ENCODE results near the gene NR1D2. TPM values are rescaled to one million over a fixed set of nuclear protein-coding genes. Genes with fewer than 3 reads are reported as not detected.

The NR1D2 gene
- polyA plus RNA-seq, 1 donor from 2014 or later, result 12.9 TPM

DNA sequence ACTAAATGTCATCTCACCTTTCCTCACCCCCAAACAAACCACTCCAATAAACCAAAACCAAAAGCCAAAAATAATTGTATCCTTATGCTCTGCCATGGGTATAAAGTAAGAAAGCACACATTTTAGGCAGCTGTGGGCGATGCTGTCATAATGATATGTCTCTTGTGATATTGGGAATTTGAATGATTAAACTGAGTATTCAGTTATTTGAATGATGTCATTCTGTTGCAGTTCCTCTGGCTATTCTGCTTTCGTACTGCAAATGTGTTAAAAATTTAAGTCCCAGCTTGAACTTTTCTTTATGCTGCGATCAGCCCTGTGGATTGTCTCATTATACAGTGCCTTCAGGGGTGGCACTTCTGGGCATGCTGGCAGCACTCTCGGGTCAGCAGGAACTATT lies 10.8 kb upstream of the NR1D2 start (continued):
- TF ChIP-seq EZH2 (IDR thresholded peaks at IDR 0.05; ENCODE audit: borderline replicate concordance, insufficient read depth, low read length, poor library complexity, severe bottlenecking), result no peak

DNA sequence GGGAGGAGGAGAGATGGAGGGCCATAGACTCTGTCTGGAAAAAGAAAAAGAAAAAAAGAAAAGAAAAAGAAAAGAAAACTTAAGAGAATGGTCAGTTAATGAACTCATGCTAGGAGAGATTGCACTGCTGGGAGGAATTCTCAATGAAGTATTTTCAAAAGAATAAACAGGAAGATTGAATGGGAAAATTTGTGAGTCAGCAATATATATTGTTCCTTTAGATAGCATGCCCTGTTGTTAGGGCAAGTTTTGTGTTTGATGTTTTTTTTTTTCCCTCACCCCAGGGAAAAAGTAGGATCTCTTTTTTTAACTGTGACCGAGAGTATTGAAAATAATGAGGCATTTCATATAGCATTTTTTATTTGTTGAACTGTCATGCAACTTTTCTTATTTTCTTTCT lies 7.8 kb upstream of the NR1D2 start:
- Histone ChIP-seq H3K36me3 (ENCODE audit: insufficient read depth, low read length) (no peaks in the 10 kb centered on the region), H2AFZ (ENCODE audit: low read depth, low read length) (no peak overlapping the region), H3F3A (ENCODE audit: insufficient read depth, low read length, poor library complexity, severe bottlenecking) (no peaks in the 10 kb centered on the region), H3K27me3 (ENCODE audit: insufficient read depth, low read depth, low read length) (no peaks in the 10 kb centered on the region), H3K9me3 (ENCODE audit: low read length) (no peaks in the 10 kb centered on the region), H3K4me3 (ENCODE audit: low read length) (no peak overlapping the region), H3K27ac (ENCODE audit: low read length) (no peak overlapping the region), H3K9me2 (ENCODE audit: insufficient read depth, low read length) (no peaks in the 10 kb centered on the region), H3K9ac (ENCODE audit: low read length) (no peak overlapping the region), H4K20me1 (ENCODE audit: insufficient read depth) (no peaks in the 10 kb centered on the region), H3K79me2 (replicated peaks; ENCODE audit: insufficient read depth, low read length) (no peaks in the 10 kb centered on the region), H3K4me2 (ENCODE audit: low read length) (no peak overlapping the region)
- no peak for TF ChIP-seq MXI1 (conservative IDR thresholded peaks at IDR 0.05; ENCODE audit: poor library complexity, severe bottlenecking)
- no peak for TF ChIP-seq POLR2AphosphoS5 (IDR thresholded peaks at IDR 0.05)
- TF ChIP-seq, protein P1, sequence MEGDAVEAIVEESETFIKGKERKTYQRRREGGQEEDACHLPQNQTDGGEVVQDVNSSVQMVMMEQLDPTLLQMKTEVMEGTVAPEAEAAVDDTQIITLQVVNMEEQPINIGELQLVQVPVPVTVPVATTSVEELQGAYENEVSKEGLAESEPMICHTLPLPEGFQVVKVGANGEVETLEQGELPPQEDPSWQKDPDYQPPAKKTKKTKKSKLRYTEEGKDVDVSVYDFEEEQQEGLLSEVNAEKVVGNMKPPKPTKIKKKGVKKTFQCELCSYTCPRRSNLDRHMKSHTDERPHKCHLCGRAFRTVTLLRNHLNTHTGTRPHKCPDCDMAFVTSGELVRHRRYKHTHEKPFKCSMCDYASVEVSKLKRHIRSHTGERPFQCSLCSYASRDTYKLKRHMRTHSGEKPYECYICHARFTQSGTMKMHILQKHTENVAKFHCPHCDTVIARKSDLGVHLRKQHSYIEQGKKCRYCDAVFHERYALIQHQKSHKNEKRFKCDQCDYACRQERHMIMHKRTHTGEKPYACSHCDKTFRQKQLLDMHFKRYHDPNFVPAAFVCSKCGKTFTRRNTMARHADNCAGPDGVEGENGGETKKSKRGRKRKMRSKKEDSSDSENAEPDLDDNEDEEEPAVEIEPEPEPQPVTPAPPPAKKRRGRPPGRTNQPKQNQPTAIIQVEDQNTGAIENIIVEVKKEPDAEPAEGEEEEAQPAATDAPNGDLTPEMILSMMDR (IDR thresholded peaks at IDR 0.05; ENCODE audit: poor library complexity, severe bottlenecking), result no peak
- no peak for TF ChIP-seq EP300 (conservative IDR thresholded peaks at IDR 0.05; ENCODE audit: poor library complexity, severe bottlenecking)
- TF ChIP-seq, protein P2, sequence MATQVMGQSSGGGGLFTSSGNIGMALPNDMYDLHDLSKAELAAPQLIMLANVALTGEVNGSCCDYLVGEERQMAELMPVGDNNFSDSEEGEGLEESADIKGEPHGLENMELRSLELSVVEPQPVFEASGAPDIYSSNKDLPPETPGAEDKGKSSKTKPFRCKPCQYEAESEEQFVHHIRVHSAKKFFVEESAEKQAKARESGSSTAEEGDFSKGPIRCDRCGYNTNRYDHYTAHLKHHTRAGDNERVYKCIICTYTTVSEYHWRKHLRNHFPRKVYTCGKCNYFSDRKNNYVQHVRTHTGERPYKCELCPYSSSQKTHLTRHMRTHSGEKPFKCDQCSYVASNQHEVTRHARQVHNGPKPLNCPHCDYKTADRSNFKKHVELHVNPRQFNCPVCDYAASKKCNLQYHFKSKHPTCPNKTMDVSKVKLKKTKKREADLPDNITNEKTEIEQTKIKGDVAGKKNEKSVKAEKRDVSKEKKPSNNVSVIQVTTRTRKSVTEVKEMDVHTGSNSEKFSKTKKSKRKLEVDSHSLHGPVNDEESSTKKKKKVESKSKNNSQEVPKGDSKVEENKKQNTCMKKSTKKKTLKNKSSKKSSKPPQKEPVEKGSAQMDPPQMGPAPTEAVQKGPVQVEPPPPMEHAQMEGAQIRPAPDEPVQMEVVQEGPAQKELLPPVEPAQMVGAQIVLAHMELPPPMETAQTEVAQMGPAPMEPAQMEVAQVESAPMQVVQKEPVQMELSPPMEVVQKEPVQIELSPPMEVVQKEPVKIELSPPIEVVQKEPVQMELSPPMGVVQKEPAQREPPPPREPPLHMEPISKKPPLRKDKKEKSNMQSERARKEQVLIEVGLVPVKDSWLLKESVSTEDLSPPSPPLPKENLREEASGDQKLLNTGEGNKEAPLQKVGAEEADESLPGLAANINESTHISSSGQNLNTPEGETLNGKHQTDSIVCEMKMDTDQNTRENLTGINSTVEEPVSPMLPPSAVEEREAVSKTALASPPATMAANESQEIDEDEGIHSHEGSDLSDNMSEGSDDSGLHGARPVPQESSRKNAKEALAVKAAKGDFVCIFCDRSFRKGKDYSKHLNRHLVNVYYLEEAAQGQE (IDR thresholded peaks at IDR 0.05; ENCODE audit: borderline replicate concordance), result no peak
- no peak for TF ChIP-seq SMC3 (conservative IDR thresholded peaks at IDR 0.05; ENCODE audit: poor library complexity)
- no peak for TF ChIP-seq RAD21 (conservative IDR thresholded peaks at IDR 0.05)
- no peak for TF ChIP-seq TAF1 (IDR thresholded peaks at IDR 0.05; ENCODE audit: low read depth)
- no peak for TF ChIP-seq EZH2 (IDR thresholded peaks at IDR 0.05; ENCODE audit: borderline replicate concordance, insufficient read depth, low read length, poor library complexity, severe bottlenecking)

DNA sequence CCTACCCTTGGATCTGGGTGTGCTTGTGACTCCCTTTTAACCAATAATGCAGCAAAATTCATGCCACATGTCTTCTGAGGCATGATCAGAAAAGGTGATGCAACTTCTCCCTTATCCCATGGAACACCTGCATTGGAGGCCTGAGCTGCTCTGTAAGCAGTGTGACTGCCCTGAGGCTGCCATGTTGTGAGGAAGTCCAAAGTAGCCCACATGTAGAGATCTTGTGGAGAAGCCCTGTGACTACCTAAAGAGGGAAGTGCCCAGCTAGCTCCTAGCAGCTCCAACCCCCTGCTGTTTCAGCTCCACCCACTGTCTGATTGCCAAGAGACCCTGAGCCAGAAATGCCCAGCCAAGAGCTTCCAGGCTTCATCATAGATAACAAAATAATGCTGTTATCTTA lies 6.4 kb upstream of the NR1D2 start:
- TF ChIP-seq SMC3 (conservative IDR thresholded peaks at IDR 0.05; ENCODE audit: poor library complexity) (no peak), EZH2 (IDR thresholded peaks at IDR 0.05; ENCODE audit: borderline replicate concordance, insufficient read depth, low read length, poor library complexity, severe bottlenecking) (no peak), MXI1 (conservative IDR thresholded peaks at IDR 0.05; ENCODE audit: poor library complexity, severe bottlenecking) (no peak), TAF1 (IDR thresholded peaks at IDR 0.05; ENCODE audit: low read depth) (no peak), EP300 (conservative IDR thresholded peaks at IDR 0.05; ENCODE audit: poor library complexity, severe bottlenecking) (no peak), POLR2AphosphoS5 (IDR thresholded peaks at IDR 0.05) (no peak), RAD21 (conservative IDR thresholded peaks at IDR 0.05) (no peak)
- TF ChIP-seq, protein P2 (IDR thresholded peaks at IDR 0.05; ENCODE audit: borderline replicate concordance), result no peak
- TF ChIP-seq, protein P1 (IDR thresholded peaks at IDR 0.05; ENCODE audit: poor library complexity, severe bottlenecking), result no peak

More for the DNA sequence above, 6.4 kb upstream of the NR1D2 start:
- Histone ChIP-seq H3K4me3 (ENCODE audit: low read length) (no peak overlapping the region), H3K27me3 (ENCODE audit: insufficient read depth, low read depth, low read length) (no peaks in the 10 kb centered on the region), H4K20me1 (ENCODE audit: insufficient read depth) (no peaks in the 10 kb centered on the region), H3K4me2 (ENCODE audit: low read length) (no peak overlapping the region), H3K9ac (ENCODE audit: low read length) (no peak overlapping the region), H3K9me2 (ENCODE audit: insufficient read depth, low read length) (no peaks in the 10 kb centered on the region), H2AFZ (ENCODE audit: low read depth, low read length) (no peak overlapping the region), H3K79me2 (replicated peaks; ENCODE audit: insufficient read depth, low read length) (no peaks in the 10 kb centered on the region), H3K9me3 (ENCODE audit: low read length) (no peaks in the 10 kb centered on the region), H3K36me3 (ENCODE audit: insufficient read depth, low read length) (no peaks in the 10 kb centered on the region), H3K27ac (ENCODE audit: low read length) (no peak overlapping the region), H3F3A (ENCODE audit: insufficient read depth, low read length, poor library complexity, severe bottlenecking) (no peaks in the 10 kb centered on the region)

Measured in neural cell (in vitro differentiated cells).